CD4-positive, alpha-beta T cell treated with Interferon alpha-2 for 1 hour (primary cell): ENCODE measurements around the gene DDX31.

Experiments used
- DNase-seq, 2 donors: peaks; one replicate each; pipeline ENCODE4 v3.0.0-alpha.2; 2020 to 2022

Gene DDX31

DNA sequence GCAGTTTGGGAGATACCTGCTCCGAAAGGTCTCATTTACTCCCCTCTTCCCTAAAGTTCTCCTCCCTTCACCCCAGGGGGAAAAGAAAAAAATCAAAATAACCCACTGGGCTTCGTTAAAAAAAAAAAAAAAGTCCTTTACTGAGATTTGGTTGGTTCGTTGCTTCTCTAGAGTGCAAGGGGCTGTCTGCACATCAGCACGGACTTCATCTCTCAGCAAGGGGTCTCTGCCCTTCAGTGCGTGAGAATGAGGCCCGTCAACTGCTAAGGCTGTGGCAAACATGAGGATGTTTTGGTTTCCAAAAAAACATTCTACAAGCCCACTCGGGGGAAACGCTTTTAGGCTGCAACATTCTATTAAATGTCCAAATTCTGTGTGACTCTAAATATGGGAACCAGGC is 77.3 kb downstream of the DDX31 start:
- no peak for DNase-seq

DNA sequence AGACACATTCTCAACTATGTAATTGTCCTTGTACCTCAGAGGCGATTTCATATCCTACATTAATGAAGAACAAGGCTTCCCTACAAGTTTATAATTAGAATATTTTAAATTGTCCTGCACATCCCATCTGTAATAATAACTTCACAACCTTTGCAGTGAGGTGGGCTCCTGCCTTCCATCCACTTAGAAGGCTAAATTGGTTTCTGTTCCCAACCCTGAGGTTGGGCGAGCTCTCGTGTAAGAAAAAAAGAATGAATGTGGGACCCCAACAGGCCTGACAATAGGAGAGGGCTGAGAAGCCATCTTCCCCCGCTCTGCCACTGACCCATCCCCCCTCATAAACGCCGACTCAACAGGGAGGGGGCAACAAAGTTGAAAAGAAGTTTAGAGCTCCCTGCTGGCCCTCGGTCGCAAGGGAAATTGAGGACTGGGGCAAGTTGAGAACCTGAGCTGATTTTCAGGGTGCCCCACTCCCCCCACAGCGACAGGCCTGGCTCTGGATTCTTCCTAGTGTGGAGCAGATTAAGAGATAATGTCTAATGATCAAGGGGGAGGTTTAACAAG is 78.0 kb downstream of the DDX31 start:
- no peak for DNase-seq

DNA sequence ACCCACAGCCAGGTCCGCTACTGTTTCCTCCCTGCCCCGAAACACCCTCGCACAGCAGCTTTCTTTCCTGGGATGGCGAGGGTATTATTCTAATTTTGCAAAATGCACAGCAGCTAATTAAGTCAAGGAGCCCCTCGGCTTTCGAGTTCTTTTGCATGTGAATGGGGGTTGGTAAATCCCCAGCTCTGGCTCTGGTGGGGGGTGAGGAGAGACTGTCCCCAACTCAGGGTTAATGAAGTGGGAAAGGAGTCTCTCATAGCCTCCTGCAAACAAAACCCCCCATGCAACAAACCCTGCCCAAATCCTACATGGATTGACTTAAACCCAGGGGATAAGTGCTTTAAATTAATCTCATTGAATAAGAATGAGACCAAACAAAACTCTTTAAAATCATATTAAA is 78.5 kb downstream of the DDX31 start:
- no peak for DNase-seq

DNA sequence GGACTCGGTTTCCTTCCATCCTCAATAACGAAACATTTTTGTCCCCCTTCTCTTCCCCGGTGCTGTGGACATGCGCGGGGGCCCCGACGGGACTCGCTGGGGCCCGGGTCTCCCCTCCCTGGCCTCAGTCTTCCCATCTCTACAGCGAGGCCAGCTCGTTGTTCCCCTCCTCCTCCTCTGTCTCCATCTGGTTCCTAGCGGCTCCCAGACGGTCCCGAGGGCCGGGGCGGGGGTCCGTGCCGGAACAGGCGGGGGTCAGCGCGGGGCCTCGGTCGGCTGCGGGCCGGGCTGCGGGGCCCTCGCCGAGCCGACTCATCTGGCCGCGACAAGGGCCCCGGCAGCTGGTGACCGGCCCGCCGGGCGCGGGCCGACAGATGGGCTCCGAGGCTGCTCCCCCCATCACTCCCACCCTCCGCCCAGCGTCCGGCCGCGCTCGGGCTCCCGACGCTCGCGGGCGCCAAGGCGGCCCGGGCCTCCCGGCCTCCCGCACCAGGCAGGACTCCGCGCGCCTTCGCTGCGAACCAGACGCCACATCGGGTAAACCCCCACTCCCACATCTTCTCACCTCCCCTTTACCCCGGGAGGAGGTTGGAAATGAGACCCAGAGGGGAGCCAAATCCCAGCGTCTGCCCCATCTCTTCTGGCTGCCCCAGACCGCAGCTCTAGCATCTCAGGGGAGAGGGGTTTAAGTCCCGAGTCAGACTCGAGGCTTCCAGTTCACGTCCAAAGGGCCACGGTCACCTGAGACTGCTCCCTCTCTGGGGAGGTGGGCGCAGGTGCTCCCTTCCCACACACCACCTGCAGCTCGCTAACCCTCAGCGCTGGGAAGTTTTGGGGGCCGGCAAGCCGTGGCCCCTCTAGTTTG is 79.2 kb downstream of the DDX31 start:
- DNase-seq = no peak

DNA sequence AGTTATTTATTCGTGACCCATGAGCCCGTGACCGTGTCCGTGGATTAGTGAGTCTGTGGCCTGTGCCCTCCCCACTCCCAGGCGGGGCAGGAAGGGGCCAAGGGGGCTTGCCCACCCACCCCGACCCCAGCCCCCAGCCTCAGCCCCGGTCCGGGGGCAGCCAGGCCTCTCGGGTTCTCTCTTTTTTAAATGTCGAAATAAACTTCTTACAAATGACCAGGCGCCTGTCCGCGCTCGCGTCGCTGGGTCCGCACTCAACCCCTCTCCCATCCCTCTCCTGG is 79.8 kb downstream of the DDX31 start:
- DNase-seq = no peak

DNA sequence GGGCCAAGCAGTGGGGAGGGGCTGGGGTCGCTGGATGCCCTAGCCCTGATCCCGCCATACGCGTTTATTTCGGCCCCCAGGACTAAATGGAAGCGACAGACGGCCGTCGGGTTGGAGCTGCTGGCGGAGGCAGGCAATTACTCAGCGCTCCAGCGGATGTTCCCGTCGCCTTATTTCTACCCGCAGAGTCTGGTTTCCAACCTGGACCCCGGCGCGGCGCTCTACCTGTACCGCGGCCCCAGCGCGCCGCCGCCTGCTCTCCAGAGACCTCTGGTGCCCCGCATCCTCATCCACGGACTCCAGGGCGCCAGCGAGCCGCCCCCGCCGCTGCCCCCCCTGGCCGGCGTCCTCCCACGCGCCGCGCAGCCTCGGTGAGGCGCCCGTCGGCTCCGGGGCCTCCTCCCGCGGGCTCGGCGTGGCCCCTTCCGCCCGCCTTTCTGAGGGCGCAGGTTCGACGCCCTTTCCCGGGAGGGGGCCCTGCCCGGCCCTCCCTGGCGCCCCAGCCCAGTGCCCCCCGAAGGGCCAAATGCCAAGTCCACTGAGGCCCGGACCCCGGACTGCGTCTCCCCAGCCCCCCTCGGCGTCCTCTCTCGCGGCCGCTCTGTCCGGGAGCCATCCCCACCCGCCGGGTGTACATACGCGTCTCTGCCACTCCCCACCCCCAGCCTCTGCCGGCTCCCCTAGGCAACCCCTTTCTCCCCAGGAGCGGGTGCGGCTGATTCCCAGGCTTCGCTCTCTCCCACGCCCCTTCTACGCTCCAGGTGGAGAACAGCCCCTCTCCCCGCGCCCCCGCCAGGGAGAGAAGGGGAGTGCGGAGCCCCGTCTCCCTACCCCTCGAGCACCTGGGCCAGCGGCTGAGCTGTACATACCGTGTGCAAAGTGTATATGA is 80.4 kb downstream of the DDX31 start:
- no peak for DNase-seq

DNA sequence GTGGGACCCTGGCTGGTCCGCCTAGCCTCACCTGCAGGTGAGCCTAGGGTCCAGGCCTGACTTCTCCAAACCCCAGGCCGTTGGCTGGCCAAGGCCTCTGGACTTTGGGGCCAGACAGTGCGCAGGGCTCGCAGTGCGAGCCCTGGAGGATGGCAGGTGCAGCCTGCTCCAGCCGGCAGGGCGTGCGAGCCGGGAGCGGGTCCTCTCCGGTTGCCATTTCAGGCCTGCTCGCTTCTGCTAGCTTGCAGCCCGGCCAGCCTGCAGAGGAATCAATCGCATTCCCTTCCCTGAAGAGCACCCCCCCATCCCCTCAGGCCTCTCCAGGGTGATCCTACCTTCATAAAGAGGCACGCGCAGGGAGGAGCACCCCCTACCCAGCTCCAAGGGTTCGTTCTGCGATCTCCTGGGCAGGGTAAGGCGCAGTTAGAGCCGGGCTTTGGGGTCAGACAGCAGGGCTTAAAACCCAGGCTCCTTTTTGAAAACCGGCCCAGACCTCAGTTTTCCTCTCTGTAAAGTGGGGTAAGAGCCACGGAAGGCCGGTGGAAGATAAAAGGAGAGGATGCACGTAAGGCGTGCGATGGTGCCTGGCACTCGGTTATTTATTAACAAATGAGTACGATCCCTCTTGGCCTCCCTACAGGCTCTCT is 81.2 kb downstream of the DDX31 start:
- no peak for DNase-seq

DNA sequence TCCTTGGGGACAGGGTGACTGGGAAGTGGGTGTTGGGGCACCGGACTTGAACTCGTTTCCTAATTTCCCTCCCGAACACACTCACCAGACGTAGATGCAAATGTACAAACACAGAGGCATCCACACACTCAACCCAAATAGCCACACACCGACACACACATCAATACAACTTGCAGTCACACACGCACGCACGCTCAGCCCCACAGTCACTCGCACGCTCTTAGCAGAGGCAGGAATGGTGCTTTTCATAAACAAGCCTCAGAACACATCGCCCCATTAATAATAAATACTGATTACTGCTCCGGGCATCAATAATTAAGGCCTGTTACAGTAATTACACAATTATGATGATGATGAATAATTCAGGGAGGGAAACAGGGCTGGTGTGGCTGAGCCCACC is 81.7 kb downstream of the DDX31 start:
- no peak for DNase-seq

DNA sequence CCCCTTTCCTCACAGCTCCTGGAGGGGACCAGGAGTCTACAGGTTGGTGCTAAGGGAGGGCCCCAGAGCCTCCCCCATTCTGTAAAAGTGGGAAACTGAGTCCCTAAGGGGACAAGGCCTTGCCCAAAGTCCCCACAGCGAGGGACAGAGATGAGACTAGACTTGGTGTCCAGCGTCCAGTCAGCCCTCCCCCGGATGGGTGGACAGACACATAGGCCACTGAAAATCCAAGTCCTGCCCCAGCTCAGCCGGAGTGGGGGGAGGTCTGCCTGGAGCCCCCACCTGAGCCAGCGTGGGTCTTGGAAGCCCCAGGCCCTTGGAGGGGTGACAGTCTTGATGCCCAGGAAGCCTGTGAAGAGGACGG is 82.2 kb downstream of the DDX31 start:
- DNase-seq = no peak

DNA sequence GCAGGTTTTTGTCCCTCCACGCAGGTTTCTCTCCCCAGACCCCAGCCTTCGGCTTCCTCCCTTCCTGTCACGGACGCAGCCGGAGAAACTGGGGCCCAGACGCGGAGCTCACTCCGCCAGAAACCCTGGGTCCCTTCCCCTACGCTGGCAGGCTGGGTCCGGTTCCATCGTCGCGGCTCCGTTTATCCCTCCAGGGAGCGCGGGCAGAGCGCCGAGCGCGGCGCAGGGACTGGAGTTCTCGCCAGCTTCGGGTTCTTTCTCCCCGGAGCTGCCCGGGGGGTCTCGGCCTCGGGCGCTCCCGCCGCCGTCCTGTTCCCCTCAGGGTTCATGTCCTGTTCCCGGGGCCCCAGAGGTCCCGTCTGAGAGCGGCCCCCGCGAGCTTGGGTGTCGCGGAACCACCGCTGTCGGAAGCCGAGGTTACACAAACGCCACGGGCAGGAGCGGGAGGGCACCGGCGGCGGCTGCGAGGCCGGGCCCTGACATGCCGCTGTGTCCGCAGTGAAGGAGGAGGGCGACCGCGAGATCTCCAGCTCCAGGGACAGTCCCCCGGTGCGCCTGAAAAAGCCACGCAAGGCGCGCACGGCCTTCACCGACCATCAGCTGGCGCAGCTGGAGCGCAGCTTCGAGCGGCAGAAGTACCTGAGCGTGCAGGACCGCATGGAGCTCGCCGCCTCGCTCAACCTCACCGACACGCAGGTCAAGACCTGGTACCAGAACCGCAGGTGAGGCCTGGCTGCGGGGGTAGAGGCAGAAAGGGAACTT is 82.8 kb downstream of the DDX31 start:
- no peak for DNase-seq

DNA sequence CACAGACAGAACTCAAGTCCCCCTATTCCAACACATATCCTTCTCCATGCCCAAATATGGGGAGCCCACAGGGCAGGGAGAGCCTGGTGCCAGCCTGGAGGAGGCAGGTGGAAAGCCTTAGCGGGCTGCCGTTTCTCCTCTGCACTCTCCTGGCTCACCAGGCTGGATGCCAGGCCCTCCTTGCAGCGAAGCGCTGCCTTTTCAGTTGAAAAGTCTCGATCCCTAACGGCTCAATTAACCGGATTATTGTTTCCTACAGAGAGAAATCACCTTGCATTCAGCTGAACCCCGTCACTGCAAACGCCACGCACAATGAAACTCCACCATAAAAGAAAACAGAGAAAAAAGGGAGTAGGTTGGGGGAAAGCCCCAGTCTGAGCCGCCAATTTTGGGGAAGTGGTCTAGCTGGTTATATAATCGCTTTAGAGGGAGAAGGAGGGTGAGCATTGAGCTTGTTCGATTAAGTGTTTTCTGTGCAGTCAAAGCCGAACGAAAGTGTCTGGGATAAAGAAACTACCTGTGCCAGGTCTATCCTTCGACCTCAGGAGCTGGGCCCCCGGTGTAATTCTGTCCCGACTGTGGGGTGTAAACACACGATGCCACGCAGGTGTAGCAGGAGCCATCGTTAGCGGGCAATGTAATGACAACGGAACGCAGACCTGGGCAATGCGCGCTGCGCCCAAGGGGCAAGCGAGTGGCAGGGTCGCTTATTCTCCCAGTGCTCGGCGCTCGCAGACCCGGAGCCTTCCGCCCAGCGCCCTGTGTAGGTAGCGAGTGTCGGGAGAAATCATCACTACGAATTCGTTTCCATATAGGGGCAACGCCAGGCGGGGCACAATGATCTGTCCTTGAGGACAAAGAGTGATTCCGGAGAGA is 83.6 kb downstream of the DDX31 start:
- peak in 1 of 2 donors; percentile 14 for DNase-seq

DNA sequence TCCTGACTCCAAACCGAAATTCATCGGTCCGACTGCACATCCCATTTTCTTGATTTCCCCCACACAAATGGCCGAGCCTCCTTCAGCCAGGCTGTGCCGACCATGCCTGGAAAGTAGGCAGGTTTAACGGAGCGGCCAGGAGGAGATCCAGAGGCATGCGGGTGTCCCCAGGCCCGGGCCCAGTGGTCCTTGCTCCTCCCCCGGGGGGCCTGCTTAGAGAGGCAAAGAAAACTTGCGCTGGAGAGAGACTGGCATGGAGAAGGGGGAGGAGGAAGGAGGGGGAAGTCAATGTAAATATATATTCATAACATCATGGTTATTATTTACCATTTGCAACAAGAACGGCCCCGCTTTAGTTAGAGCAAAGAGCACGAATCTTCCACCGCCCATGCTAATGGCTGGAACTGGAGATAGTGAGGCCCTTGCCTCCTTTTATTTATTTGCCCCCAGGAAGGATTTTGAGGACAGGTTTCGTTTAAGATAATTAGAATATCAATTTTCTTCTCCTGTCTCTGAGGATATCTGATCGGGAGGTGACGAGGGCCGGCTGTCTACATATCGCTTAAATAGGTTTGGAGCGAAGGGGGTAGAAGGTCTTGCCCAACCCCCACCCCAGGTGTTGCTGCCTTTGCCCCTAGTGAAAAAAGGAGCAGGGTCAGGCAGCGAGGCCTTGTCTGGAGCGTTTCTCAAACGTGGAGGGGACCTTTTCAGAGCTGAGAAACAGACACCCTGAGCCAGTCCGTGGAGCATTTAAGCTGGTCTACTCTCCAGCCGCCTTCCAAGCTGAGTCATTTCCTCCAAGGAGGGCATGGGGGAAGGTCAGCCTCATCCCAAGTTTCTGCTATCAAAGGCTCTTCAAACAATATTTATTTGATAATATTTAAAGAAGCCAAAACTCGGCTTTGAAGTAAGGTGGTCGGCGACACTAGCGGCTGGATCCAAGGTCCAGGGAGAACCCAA is 84.9 kb downstream of the DDX31 start:
- no peak for DNase-seq

DNA sequence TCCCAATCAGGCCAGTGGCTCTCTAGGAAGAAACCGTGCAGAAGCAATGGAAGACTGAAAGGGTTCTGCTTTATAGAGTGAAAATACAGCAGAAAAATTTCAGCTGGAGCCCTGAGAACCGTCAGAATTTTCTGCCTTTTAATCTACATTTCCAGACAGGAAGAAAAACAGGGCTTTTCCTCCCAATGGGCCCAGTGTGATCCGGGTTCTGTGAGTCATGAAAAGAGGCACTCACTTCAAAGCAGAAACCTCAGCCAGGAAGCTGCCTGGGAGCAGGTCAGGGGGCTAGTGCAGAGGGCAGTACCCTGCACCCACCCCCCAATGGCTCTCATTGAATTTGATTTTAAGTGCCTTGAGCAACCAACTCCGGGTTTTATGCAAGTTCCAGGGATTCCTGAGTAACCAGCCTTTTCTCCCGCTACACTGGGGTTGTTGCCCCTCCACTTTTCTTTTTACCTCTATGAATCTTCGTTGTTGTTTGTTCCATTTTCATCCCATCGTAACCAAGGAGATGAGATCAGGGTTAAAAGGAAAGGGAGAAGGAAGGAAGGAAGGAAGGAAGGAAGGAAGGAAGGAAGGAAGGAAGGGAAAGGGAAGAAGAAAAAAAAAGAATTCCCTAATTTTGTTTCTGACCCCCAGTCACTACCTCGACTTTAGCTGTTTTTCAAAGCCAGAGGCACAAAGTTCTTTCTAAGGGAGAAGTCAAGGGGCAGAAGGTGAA is 86.0 kb downstream of the DDX31 start:
- no peak for DNase-seq

DNA sequence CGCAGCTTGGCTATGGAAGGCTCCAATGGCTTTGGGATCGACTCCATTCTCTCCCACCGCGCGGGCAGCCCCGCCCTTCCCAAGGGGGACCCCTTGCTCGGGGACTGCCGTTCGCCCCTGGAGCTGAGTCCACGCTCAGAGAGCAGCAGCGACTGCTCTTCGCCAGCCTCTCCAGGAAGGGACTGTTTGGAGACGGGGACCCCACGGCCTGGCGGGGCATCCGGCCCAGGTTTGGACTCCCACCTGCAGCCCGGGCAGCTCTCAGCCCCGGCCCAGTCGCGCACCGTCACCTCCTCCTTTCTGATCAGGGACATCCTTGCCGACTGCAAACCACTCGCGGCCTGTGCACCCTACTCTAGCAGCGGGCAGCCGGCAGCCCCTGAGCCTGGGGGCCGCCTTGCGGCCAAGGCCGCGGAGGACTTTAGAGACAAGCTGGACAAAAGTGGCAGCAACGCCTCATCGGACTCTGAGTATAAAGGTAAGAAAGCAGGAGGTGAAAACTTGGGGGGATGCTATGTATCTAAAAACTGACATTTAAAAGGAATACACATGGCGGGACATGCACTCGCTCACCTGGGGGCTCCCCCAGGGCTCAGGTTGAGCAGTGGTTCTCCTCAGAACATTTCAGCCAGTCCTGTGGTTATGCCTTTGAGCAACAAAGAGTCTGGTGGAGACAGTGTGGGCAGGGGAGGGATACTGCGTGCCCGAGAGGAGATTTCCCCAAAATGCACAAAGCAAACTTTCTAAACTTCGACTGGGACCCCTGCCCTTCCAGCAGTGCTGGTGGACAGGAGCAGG is 86.8 kb downstream of the DDX31 start:
- DNase-seq = no peak

DNA sequence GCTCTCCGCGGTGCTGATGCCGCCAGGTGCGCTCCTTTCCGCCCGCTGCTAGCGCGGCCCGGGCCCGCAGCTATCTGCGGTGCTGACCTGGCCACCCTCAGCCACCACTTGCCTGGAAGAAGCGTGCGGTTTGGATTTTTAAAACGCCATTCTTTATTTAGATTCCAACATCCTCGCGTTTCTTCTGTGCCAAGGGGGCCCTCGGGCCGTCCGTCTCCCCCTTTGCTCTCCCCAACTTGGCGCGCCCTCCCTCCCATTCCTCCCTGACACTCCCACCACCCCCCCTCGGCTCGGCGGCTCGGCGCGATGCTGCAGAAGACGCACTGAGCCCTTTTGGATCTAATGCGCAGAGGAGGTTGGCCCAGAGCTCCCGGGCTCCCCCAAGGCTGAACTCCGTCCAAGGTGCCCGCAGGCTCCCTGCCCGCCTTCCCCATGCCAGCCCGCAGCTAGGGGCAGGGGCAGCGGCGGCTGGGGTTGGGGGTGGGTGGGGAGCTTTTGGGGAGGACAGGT is 87.5 kb downstream of the DDX31 start, which contains the start of gene BARHL1:
Gene BARHL1 (plus strand): TSS at position 331 of the 510 bp plus-strand sequence. CDS start 192 bp downstream, outside the sequence.
- DNase-seq = no peak

DNA sequence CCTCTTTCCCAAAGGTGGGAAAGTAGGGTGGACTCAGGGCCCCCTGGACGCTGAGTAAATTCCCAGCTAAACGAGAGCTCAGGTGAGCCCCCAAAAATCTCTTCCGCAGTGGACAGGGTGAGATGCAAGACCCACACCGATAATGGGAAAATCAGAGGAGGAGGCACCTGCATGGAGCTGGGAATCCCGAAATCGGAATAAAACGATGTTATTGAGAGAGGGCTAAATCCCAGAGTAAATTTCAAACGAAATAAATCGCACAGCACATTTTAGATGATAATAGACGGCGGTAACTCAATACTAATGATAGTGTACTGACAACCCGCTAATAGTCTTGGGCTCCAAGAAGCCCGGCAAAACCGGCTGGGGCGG is 90.4 kb downstream of the DDX31 start:
- no peak for DNase-seq

DNA sequence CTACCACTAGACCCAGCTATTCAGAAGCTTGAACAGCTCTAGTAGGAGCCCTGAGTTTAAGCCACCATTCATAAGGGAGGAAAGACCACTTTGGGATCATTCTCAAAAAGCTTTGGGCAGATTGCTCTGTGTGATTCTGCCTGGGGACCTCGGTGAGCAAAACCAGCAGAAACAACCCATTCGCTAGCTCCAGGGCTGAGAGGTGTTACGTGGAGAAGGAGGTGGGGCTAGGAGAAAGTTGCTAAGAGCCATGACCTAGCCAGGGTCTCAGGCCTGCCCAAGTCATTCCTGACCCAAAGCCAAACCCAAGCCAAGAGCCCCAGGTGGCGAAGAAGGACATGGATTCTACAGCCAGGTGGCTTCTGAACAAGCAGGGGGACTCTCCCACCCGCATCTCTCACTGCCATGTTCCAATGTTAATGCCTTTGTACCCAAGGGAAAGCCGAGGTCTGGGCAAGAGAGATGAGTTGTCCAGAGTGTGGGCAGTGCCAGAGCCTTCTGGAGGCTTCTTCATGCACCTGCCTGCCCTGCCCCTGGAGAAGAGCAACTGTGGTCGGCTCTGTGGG is 91.3 kb downstream of the DDX31 start:
- DNase-seq = no peak

DNA sequence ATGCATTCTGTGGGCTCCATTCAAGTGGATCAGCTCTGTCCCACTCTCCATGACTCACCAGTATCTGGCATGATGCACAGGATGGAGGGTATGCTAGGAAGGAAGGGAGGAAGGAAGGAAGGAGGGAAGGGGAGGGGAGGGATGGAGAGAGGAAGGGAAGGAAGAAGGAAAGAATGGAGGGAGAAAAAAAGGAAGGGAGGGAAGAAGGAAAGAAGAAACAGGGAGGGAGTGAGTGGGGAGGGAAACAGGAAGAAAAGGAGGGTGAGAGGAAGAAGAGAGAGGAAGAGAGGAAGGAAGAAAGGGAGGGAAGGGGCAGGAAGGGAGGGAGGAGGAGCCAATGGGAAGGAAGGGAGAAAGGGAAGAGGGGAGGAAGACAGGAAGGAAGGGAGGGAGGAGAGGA is 92.7 kb downstream of the DDX31 start:
- DNase-seq = no peak
